HepG2 (cell line): ENCODE measurements around the gene MAN1C1. TPM values are rescaled to one million over a fixed set of nuclear protein-coding genes. Genes with fewer than 3 reads are reported as not detected.

Experiments used
- ATAC-seq: fragments of 200-7000 bp; cut with Tn5 transposase; 3 replicates; pipeline ENCODE4 v1.9.1; 2020; ENCODE audit warnings: mild to moderate bottlenecking, moderate library complexity
- BruUV-seq: library from RNA; stranded (reverse); fragments of 400-500 nt; replicated peaks from 2 replicates; lab custom pipeline; 2021; lab: Mats Ljungman, UMichigan
- CTCF ChIA-PET: fragments of 300-600 bp; formaldehyde crosslinking; extraction: SDS; loops from one replicate; lab custom pipeline; 2021; ENCODE audit warnings: low total read pairs, inconsistent platforms, low intra/inter-chr PET ratio; lab: Yijun Ruan, JAX
- POLR2A ChIA-PET: fragments of 350-600 bp; sonication (Branson Sonifier 250); formaldehyde crosslinking; loops from one replicate; lab custom pipeline; 2020; ENCODE audit warnings: antibody characterized with exemption, inconsistent platforms; lab: Yijun Ruan, JAX
- DNase-seq: peaks from one replicate; pipeline ENCODE4 v3.0.0-alpha.2; 2015; ENCODE audit warnings: low spot score
- FAIRE-seq: peaks from 3 replicates; lab custom pipeline; 2011; peaks lifted over from hg19 to GRCh38; lab: Jason Lieb, UNC
- H2AFZ ChIP-seq: one replicate; pipeline ENCODE4 v1.6.1; 2011; ENCODE audit warnings: low read length, inconsistent platforms
- H3K27ac ChIP-seq: fragments of 300-600 bp; 3 replicates; pipeline ENCODE4 v1.8.0; 2011; ENCODE audit warnings: mixed run types, mild to moderate bottlenecking, mixed read lengths, low read length, inconsistent platforms; ENCODE audit not compliant: insufficient read depth; ENCODE audit errors: extremely low read length
- H3K27me3 ChIP-seq, 2 experiments: fragments of 200-600 bp in 1 of 2; 2 replicates in 1 of 2; 3 replicates in 1 of 2; pipeline versions ENCODE4 v1.6.0 to v1.8.0; 2011; ENCODE audit warnings: low read length in 2 of 2, mild to moderate bottlenecking in 2 of 2, moderate library complexity in 2 of 2, inconsistent platforms in 1 of 2; ENCODE audit not compliant: insufficient read depth in 2 of 2, control insufficient read depth in 1 of 2
- H3K36me3 ChIP-seq, 2 experiments: fragments of 200-600 bp in 1 of 2; replicated peaks in 1 of 2; 2 replicates in 1 of 2; 3 replicates in 1 of 2; pipeline versions ENCODE4 v1.5.1 to v1.8.0; 2011; ENCODE audit warnings: low read length in 2 of 2, inconsistent platforms in 1 of 2; ENCODE audit not compliant: insufficient read depth in 2 of 2, control insufficient read depth in 1 of 2
- H3K4me1 ChIP-seq: 2 replicates; pipeline ENCODE4 v1.5.1; 2012; ENCODE audit warnings: low read length, inconsistent platforms; ENCODE audit not compliant: insufficient read depth
- H3K4me2 ChIP-seq: 2 replicates; pipeline ENCODE4 v1.6.0; 2011; ENCODE audit warnings: low read depth, low read length, inconsistent platforms
- H3K4me3 ChIP-seq, 3 experiments: fragments of 200-600 bp in 1 of 3; sonication (generic), shearing (Covaris generic) in 1 of 3; replicated peaks in 1 of 3; 2 replicates each; pipeline ENCODE4 v1.5.1; 2011 to 2016; ENCODE audit warnings: low read length in 3 of 3, inconsistent platforms in 2 of 3, low read depth in 2 of 3, mild to moderate bottlenecking in 2 of 3, control low read depth in 1 of 3, mixed read lengths in 1 of 3; ENCODE audit not compliant: insufficient read depth in 1 of 3
- H3K79me2 ChIP-seq: one replicate; pipeline ENCODE4 v1.6.1; 2011; ENCODE audit warnings: low read length, inconsistent platforms; ENCODE audit not compliant: insufficient read depth
- H3K9ac ChIP-seq: 2 replicates; pipeline ENCODE4 v1.6.0; 2011; ENCODE audit warnings: mild to moderate bottlenecking, low read depth, low read length, inconsistent platforms; ENCODE audit not compliant: insufficient read depth
- H3K9me3 ChIP-seq: 2 replicates; pipeline ENCODE4 v1.5.1; 2012; ENCODE audit warnings: mild to moderate bottlenecking, low read length
- H4K20me1 ChIP-seq: 2 replicates; pipeline ENCODE4 v1.6.0; 2011; ENCODE audit warnings: inconsistent platforms, mild to moderate bottlenecking, low read length, moderate library complexity; ENCODE audit not compliant: insufficient read depth
- CHD4 ChIP-seq: fragments of 200-600 bp; sonication (generic); IDR thresholded peaks from 2 replicates; pipeline ENCODE4 v1.7.0; 2017; ENCODE audit warnings: mild to moderate bottlenecking, low read length, borderline replicate concordance
- GPN1 ChIP-seq: sonication (generic); formaldehyde crosslinking; IDR thresholded peaks from 2 replicates; pipeline ENCODE4 v1.5.1; 2020; ENCODE audit warnings: missing genetic modification reagents, borderline replicate concordance
- HBP1 ChIP-seq: IDR thresholded peaks from 2 replicates; pipeline ENCODE4 v1.6.1; 2016; ENCODE audit warnings: low read depth, control low read depth
- HIVEP1 ChIP-seq: sonication (generic); formaldehyde crosslinking; IDR thresholded peaks from 2 replicates; pipeline ENCODE4 v1.4.0; 2020; ENCODE audit warnings: mild to moderate bottlenecking, missing genetic modification reagents
- NCOR1 ChIP-seq: fragments of 200-600 bp; sonication (generic); IDR thresholded peaks from 2 replicates; pipeline ENCODE4 v1.7.0; 2017; ENCODE audit warnings: antibody characterized with exemption, low read length, borderline replicate concordance
- SIN3A ChIP-seq: IDR thresholded peaks from 2 replicates; pipeline ENCODE4 v1.6.1; 2011; ENCODE audit warnings: low read depth, mild to moderate bottlenecking, control low read depth, low read length, borderline replicate concordance
- ZNF446 ChIP-seq: sonication (generic); formaldehyde crosslinking; IDR thresholded peaks from 2 replicates; pipeline ENCODE4 v1.5.0; 2020; ENCODE audit warnings: mild to moderate bottlenecking, missing genetic modification reagents
- WGBS: methylation state at CpG from one replicate; pipeline ENCODE4 v1.1.6; 2017; ENCODE audit warnings: low lambda C conversion rate; 5-methylcytosine and 5-hydroxymethylcytosine counted together
- in situ Hi-C: cut with HindIII; loops from 2 replicates; pipeline ENCODE4 v1.10.0; 2017; ENCODE audit warnings: low pct_unique_long_range_greater_than_20kb; ENCODE audit not compliant: extremely low pct_ligation_motif_present
- intact Hi-C: fragments of 100-400 bp; cut with micrococcal nuclease; formaldehyde crosslinking; loops from one replicate; pipeline ENCODE4 v1.10.0; 2022; ENCODE audit not compliant: unreplicated experiment
- polyA plus RNA-seq, 8 experiments: library from polyadenylated mRNA; depleted of rRNA in 3 of 8; stranded (reverse) in 7 of 8; unstranded in 1 of 8; fragments of >200 nt; fragmentation: Illumina TruSeq in 4 of 8; extraction: Trizol in 4 of 8; gene quantifications; 2 replicates each; pipeline versions ENCODE4 v1.2.1 to v1.2.3, GENCODE V29; 2011 to 2016; ENCODE audit warnings: low read depth in 4 of 8, missing spikeins in 1 of 8, mixed read lengths in 1 of 8; ENCODE audit not compliant: insufficient read depth in 1 of 8
- total RNA-seq, 5 experiments: library from RNA; depleted of rRNA; stranded (reverse); fragments of >200 nt; fragmentation: Illumina TruSeq; extraction: Trizol; gene quantifications; 2 replicates each; pipeline ENCODE4 v1.2.3, GENCODE V29; 2016; ENCODE audit warnings: low read depth in 1 of 5

The MAN1C1 gene
- total and polyA plus RNA-seq, 2 of the 13 experiments (the other 11 are each of a cell fraction or from before 2014, with no cell fraction given) = 0.18 to 0.49 TPM

- CTCF ChIA-PET = no interaction called here
- TF ChIP-seq HBP1 (no peak), GPN1 (CRISPR knock-in tag) (no peak), HIVEP1 (CRISPR knock-in tag) (no peak), CHD4 (no peak)
- no peak for FAIRE-seq
- POLR2A ChIA-PET = no interaction called here
- no peaks in the 10 kb centered on the region for H3K36me3 ChIP-seq
- H3K27me3 ChIP-seq = peaks cover 2 to 15% of the 10 kb centered on the region in 2 experiments; a peak in 3 of 5 replicates
- intact Hi-C loops (no loop called here), in situ Hi-C loops (loop anchor here (25.0 kb wide), 1 partner anchor 200 kb away; the partner anchor contains the start of genes MTFR1L and SELENON)
- H3K9me3 ChIP-seq = no peaks in the 10 kb centered on the region
- no peak overlapping the region for H3K4me2 ChIP-seq
- no TSS peak for BruUV-seq
- H3K4me1 ChIP-seq = peaks cover 12% of the 10 kb centered on the region
- H4K20me1 ChIP-seq = no peaks in the 10 kb centered on the region
- H3K4me3 ChIP-seq = no peak overlapping the region
- no peak for DNase-seq
- no peak overlapping the region for H3K9ac ChIP-seq
- 3% methylated on average over 3 of the region's 3 CpGs for WGBS
- no peak overlapping the region for H3K27ac ChIP-seq
- H2AFZ ChIP-seq = no peak overlapping the region
- H3K79me2 ChIP-seq = no peaks in the 10 kb centered on the region
- ATAC-seq = no peak
Measured at GRCh38 chr1:25612421-25612820, 4.2 kb upstream of the MAN1C1 start.

- no peak for ATAC-seq
- FAIRE-seq = no peak
- H3K79me2 ChIP-seq = no peaks in the 10 kb centered on the region
- CTCF ChIA-PET = no interaction called here
- no peaks in the 10 kb centered on the region for H3K36me3 ChIP-seq
- no peak overlapping the region for H2AFZ ChIP-seq
- peaks cover 18% of the 10 kb centered on the region for H3K4me1 ChIP-seq
- H3K4me3 ChIP-seq = no peak overlapping the region
- in situ Hi-C loops (loop anchor here (25.0 kb wide), 1 partner anchor 199 kb away; the partner anchor contains the start of genes MTFR1L and SELENON), intact Hi-C loops (no loop called here)
- POLR2A ChIA-PET = no interaction called here
- H3K27me3 ChIP-seq = peaks cover 6 to 21% of the 10 kb centered on the region in 2 experiments
- WGBS = 0% methylated on average over 3 of the region's 3 CpGs
- H4K20me1 ChIP-seq = no peaks in the 10 kb centered on the region
- BruUV-seq = no TSS peak
- no peak for DNase-seq
- H3K27ac ChIP-seq = no peak overlapping the region
- H3K9ac ChIP-seq = no peak overlapping the region
- no peaks in the 10 kb centered on the region for H3K9me3 ChIP-seq
- no peak for TF ChIP-seq NCOR1
- TF ChIP-seq SIN3A = no peak
- no peak for TF ChIP-seq ZNF446
- no peak overlapping the region for H3K4me2 ChIP-seq
Measured at GRCh38 chr1:25613091-25613490, 3.5 kb upstream of the MAN1C1 start.
